C4-2B (cell line): ENCODE results near the gene GATA1.
A peak's percentile ranks its signal among the peaks of the same experiment; 100 is the strongest.

Experiments
- H3K27ac ChIP-seq: fragments of 450-650 bp; 2 replicates; pipeline ENCODE4 v1.5.1; 2017
- ZFX ChIP-seq: fragments of 450-650 bp; IDR thresholded peaks from 2 replicates; pipeline ENCODE4 v1.6.1; 2017
- TF ChIP-seq, protein P1 (sequence below): fragments of 450-650 bp; conservative IDR thresholded peaks from 2 replicates; pipeline ENCODE4 v1.5.1; 2017; ENCODE audit warnings: mild to moderate bottlenecking

Gene GATA1

DNA sequence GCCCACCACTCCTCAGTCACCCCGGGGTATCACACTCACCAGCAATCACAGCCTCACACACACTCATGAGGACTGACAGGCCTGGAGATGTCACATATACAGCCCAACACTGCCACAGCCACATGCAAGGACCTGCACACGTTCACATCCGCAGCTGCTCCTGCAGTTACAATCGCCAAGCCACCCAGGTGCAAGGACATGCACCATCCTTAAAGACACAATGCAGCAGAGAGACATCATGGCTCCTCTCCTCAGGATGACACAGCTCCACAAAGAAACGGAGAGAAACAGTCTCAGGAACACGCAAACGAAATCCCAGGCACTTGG lies 48.0 kb downstream of the GATA1 start:
- H3K27ac ChIP-seq: no peak overlapping the region
- TF ChIP-seq ZFX: no peak
- TF ChIP-seq, protein P1, sequence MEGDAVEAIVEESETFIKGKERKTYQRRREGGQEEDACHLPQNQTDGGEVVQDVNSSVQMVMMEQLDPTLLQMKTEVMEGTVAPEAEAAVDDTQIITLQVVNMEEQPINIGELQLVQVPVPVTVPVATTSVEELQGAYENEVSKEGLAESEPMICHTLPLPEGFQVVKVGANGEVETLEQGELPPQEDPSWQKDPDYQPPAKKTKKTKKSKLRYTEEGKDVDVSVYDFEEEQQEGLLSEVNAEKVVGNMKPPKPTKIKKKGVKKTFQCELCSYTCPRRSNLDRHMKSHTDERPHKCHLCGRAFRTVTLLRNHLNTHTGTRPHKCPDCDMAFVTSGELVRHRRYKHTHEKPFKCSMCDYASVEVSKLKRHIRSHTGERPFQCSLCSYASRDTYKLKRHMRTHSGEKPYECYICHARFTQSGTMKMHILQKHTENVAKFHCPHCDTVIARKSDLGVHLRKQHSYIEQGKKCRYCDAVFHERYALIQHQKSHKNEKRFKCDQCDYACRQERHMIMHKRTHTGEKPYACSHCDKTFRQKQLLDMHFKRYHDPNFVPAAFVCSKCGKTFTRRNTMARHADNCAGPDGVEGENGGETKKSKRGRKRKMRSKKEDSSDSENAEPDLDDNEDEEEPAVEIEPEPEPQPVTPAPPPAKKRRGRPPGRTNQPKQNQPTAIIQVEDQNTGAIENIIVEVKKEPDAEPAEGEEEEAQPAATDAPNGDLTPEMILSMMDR: no peak

DNA sequence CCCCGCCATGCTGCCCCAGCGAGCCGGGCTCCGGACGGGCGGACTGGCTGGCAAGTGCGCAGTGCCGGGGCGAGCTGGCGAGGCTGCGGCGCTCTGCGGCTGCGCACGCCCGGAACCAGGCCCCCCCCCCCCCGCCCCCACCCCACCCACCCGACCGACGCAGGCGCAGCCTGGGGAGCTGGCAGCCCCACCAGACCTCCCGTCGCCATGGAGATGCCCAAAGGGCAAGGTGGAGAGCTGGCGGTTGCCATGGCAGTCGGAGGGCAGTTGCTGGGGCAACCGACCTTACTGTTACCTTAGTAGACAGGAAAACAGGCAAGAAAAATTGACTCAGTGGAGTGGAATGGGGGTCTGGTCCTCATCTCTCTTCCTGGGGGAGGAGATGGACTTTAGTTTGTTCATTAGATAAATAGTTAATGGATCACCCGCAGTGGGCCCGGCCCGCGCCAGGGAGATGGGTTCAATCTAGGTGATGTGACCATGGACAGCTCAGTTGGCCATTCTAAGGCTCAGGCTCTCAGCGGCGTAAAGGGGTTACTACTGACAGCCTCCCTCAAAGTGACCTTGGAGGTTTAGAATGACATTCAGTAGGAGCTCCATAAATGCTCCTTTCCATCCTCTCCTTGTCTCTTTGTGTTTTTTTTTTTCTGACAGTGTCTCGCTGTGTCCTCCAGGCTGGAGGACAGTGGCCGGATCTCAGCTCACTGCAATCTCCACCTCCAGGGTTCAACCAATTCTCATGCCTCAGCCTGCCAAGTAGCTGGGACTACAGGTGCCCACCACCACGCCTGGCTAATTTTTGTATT lies 49.3 kb downstream of the GATA1 start, which contains the start of gene PCSK1N:
PCSK1N (minus strand) TSS at position 87 of the 806 bp plus-strand sequence; CDS start at position 9, 78 bp downstream.
- H3K27ac ChIP-seq: peak within 1 kb of the TSS; percentile 20; the same call in 1 of the 2 replicates

DNA sequence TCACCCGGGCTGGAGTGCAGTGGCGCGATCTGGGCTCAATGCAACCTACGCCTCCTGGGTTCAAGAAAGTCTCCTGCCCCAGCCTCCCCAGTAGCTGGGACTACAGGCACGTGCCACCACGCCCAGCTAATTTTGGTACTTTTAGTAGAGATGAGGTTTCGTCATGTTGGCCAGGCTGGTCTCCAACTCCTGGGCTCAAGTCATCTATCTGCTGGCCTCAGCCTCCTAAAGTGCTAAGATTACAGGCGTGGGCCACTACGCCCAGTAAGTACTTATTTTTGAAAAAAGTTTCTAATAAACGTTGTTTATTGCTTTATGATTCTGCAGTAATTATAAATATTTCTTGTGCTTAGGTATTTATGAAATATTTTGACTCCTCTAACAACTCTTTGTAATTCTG lies 53.3 kb downstream of the GATA1 start:
- H3K27ac ChIP-seq: no peak overlapping the region
- TF ChIP-seq, protein P1: no peak
- TF ChIP-seq ZFX: no peak

More for the DNA sequence above, 49.3 kb downstream of the GATA1 start, which contains the start of gene PCSK1N:
- TF ChIP-seq ZFX: no peak
- TF ChIP-seq, protein P1: no peak
